Measurements from ENCODE around the gene ACTRT2.

DNA sequence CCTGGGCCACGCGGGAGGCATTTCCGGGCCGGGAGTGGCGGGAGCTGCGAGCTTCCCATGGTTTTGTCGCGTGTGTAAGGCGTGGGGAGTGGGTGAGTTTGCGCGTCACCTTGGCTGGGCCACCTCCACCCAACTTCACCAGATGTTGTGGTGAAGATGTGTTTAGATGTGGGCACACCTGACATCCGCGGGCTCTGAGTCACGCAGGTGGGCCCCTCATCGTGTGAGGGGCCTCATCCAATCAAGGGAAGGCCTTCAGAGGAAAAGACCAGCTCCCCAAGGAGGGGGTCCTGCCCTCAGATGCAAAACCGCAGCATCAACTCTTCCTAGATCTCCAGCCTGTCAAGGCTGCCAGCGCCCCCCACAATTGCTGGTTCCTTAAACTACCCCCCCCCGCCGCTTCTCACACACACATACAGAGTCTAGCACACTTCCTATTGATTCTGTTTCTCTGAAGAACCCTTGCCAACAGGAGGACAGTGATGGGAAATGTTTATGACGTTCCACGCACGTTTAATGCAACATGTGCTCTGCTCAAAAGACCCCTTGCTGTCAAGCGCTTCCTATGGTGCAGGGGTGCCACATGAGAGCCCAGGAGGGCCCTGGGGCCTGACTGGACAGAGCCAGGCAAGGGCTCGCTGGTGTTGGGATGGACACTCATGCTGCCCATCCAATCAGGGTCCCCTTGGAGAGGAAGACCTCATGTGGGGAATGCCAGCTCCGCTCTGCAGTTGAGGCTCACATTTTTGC, 11.9 kb downstream of the ACTRT2 start:
- TF ChIP-seq, protein P1, sequence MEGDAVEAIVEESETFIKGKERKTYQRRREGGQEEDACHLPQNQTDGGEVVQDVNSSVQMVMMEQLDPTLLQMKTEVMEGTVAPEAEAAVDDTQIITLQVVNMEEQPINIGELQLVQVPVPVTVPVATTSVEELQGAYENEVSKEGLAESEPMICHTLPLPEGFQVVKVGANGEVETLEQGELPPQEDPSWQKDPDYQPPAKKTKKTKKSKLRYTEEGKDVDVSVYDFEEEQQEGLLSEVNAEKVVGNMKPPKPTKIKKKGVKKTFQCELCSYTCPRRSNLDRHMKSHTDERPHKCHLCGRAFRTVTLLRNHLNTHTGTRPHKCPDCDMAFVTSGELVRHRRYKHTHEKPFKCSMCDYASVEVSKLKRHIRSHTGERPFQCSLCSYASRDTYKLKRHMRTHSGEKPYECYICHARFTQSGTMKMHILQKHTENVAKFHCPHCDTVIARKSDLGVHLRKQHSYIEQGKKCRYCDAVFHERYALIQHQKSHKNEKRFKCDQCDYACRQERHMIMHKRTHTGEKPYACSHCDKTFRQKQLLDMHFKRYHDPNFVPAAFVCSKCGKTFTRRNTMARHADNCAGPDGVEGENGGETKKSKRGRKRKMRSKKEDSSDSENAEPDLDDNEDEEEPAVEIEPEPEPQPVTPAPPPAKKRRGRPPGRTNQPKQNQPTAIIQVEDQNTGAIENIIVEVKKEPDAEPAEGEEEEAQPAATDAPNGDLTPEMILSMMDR (IDR thresholded peaks at IDR 0.05; ENCODE audit: control extremely low read depth in 1 of 3, insufficient read depth in 1 of 3, low read depth in 1 of 3, low read length in 3 of 3): no peak
- TF ChIP-seq BCL11A (IDR thresholded peaks at IDR 0.05; ENCODE audit: low read depth in 2 of 2, low read length in 2 of 2) (no peak), POLR2AphosphoS5 (IDR thresholded peaks at IDR 0.05; ENCODE audit: low read depth, low read length) (no peak), POLR2A (IDR thresholded peaks at IDR 0.05; ENCODE audit: control extremely low read depth in 1 of 2, low read depth in 2 of 2, low read length in 2 of 2) (no peak)

Data from H1 (cell line).